ENCODE results near the gene EXOC3L4.

The EXOC3L4 gene

GRCh38 chr14:103132381-103133209 is 38.1 kb downstream of the EXOC3L4 start:
- H3K27me3 ChIP-seq = no peaks in the 10 kb centered on the region
- no peak for DNase-seq
- H3K36me3 ChIP-seq = no peaks in the 10 kb centered on the region
- H3K9me3 ChIP-seq = no peaks in the 10 kb centered on the region
- no peak overlapping the region for H3K4me3 ChIP-seq (ENCODE audit: low read depth, low read length)
- TF ChIP-seq CTCF (IDR thresholded peaks at IDR 0.05; ENCODE audit: low read depth, low read length) = no peak
- peaks cover 18% of the 10 kb centered on the region for H3K4me1 ChIP-seq

GRCh38 chr14:103133210-103134140 is 39.0 kb downstream of the EXOC3L4 start:
- Histone ChIP-seq H3K36me3 (no peaks in the 10 kb centered on the region), H3K27me3 (no peaks in the 10 kb centered on the region), H3K4me1 (peaks cover 18% of the 10 kb centered on the region), H3K4me3 (ENCODE audit: low read depth, low read length) (no peak overlapping the region), H3K9me3 (no peaks in the 10 kb centered on the region)
- TF ChIP-seq CTCF (IDR thresholded peaks at IDR 0.05; ENCODE audit: low read depth, low read length) = no peak
- DNase-seq = no peak

- no peak for DNase-seq
- TF ChIP-seq CTCF (IDR thresholded peaks at IDR 0.05; ENCODE audit: low read depth, low read length) = no peak
- Histone ChIP-seq H3K36me3 (no peaks in the 10 kb centered on the region), H3K27me3 (no peaks in the 10 kb centered on the region), H3K4me3 (ENCODE audit: low read depth, low read length) (no peak overlapping the region), H3K4me1 (peaks cover 11% of the 10 kb centered on the region), H3K9me3 (no peaks in the 10 kb centered on the region)
Measured at GRCh38 chr14:103134405-103134804, 39.9 kb downstream of the EXOC3L4 start.

GRCh38 chr14:103134919-103135318 is 40.4 kb downstream of the EXOC3L4 start:
- Histone ChIP-seq H3K36me3 (no peaks in the 10 kb centered on the region), H3K4me1 (peaks cover 11% of the 10 kb centered on the region)
- TF ChIP-seq CTCF (IDR thresholded peaks at IDR 0.05; ENCODE audit: low read depth, low read length) = no peak

GRCh38 chr14:103135333-103136260 is 41.1 kb downstream of the EXOC3L4 start:
- Histone ChIP-seq H3K36me3 (no peaks in the 10 kb centered on the region), H3K9me3 (no peaks in the 10 kb centered on the region), H3K4me3 (ENCODE audit: low read depth, low read length) (no peak overlapping the region), H3K27me3 (no peaks in the 10 kb centered on the region), H3K4me1 (peaks cover 11% of the 10 kb centered on the region)
- no peak for TF ChIP-seq CTCF (IDR thresholded peaks at IDR 0.05; ENCODE audit: low read depth, low read length)
- DNase-seq = no peak

More at GRCh38 chr14:103134919-103135318, 40.4 kb downstream of the EXOC3L4 start:
- H3K4me3 ChIP-seq (ENCODE audit: low read depth, low read length) = no peak overlapping the region
- no peaks in the 10 kb centered on the region for H3K27me3 ChIP-seq
- no peaks in the 10 kb centered on the region for H3K9me3 ChIP-seq
- DNase-seq = no peak

Measured in BE2C (cell line).